Measurements from ENCODE around the gene OBP2A.

- TF ChIP-seq EZH2 (IDR thresholded peaks at IDR 0.05; ENCODE audit: low read length) (no peak), CTCF (optimal IDR thresholded peaks at IDR 0.05 in 1 of 3, IDR thresholded peaks at IDR 0.05 in 1 of 3, conservative IDR thresholded peaks at IDR 0.05 in 1 of 3; ENCODE audit: extremely low read depth in 1 of 3, insufficient read depth in 2 of 3, low read length in 3 of 3) (no peak)
Measured at GRCh38 chr9:135592331-135592590, 46.3 kb downstream of the OBP2A start.
